IPS-18a (cell line): ENCODE measurements around the gene FXYD3.

ENCODE experiments used
- H3K27ac ChIP-seq: one replicate; pipeline ENCODE4 v1.5.1; 2013; ENCODE audit warnings: low read length
- H3K27me3 ChIP-seq: one replicate; pipeline ENCODE4 v1.6.1; 2013; ENCODE audit warnings: mild to moderate bottlenecking, low read length; ENCODE audit not compliant: control insufficient read depth, insufficient read depth
- H3K36me3 ChIP-seq: one replicate; pipeline ENCODE4 v1.6.1; 2013; ENCODE audit warnings: low read depth, low read length; ENCODE audit not compliant: control insufficient read depth
- H3K4me1 ChIP-seq: one replicate; pipeline ENCODE4 v1.6.1; 2013; ENCODE audit warnings: low read depth, low read length; ENCODE audit not compliant: control insufficient read depth
- H3K4me3 ChIP-seq: one replicate; pipeline ENCODE4 v1.5.1; 2013; ENCODE audit warnings: low read length
- H3K9ac ChIP-seq: one replicate; pipeline ENCODE4 v1.6.1; 2013; ENCODE audit warnings: mild to moderate bottlenecking, low read length, moderate library complexity
- H3K9me3 ChIP-seq: one replicate; pipeline ENCODE4 v1.6.1; 2013; ENCODE audit warnings: low read depth, low read length; ENCODE audit not compliant: control insufficient read depth

FXYD3 gene

GRCh38 chr19:35088131-35088913 lies 27.3 kb upstream of the FXYD3 start:
- Histone ChIP-seq H3K9ac (no peak overlapping the region), H3K9me3 (no peaks in the 10 kb centered on the region), H3K27ac (no peak overlapping the region), H3K27me3 (peaks cover 7% of the 10 kb centered on the region), H3K4me3 (no peak overlapping the region), H3K36me3 (no peaks in the 10 kb centered on the region), H3K4me1 (no peaks in the 10 kb centered on the region)

GRCh38 chr19:35089554-35089953 lies 26.1 kb upstream of the FXYD3 start:
- Histone ChIP-seq H3K4me3 (no peak overlapping the region), H3K36me3 (no peaks in the 10 kb centered on the region), H3K9ac (no peak overlapping the region), H3K27ac (no peak overlapping the region), H3K9me3 (no peaks in the 10 kb centered on the region), H3K27me3 (peaks cover 7% of the 10 kb centered on the region), H3K4me1 (no peaks in the 10 kb centered on the region)

GRCh38 chr19:35090160-35090505 lies 25.5 kb upstream of the FXYD3 start:
- Histone ChIP-seq H3K4me1 (no peaks in the 10 kb centered on the region), H3K4me3 (peak overlapping the region; percentile 31), H3K27ac (no peak overlapping the region)

GRCh38 chr19:35090506-35091214 lies 25.0 kb upstream of the FXYD3 start:
- Histone ChIP-seq H3K36me3 (no peaks in the 10 kb centered on the region), H3K4me3 (peak overlapping the region; percentile 31), H3K9me3 (no peaks in the 10 kb centered on the region), H3K9ac (peak overlapping the region; percentile 8), H3K4me1 (no peaks in the 10 kb centered on the region), H3K27me3 (peaks cover 7% of the 10 kb centered on the region), H3K27ac (no peak overlapping the region)

More at GRCh38 chr19:35090160-35090505, 25.5 kb upstream of the FXYD3 start:
- Histone ChIP-seq H3K9ac (no peak overlapping the region), H3K27me3 (peaks cover 7% of the 10 kb centered on the region), H3K9me3 (no peaks in the 10 kb centered on the region), H3K36me3 (no peaks in the 10 kb centered on the region)

GRCh38 chr19:35093430-35093829 lies 22.2 kb upstream of the FXYD3 start:
- no peak overlapping the region for H3K4me3 ChIP-seq
- H3K27ac ChIP-seq: no peak overlapping the region
- no peaks in the 10 kb centered on the region for H3K36me3 ChIP-seq
- H3K9me3 ChIP-seq: no peaks in the 10 kb centered on the region
- H3K4me1 ChIP-seq: no peaks in the 10 kb centered on the region
- no peak overlapping the region for H3K9ac ChIP-seq
- H3K27me3 ChIP-seq: peaks cover 7% of the 10 kb centered on the region

- no peaks in the 10 kb centered on the region for H3K4me1 ChIP-seq
- H3K36me3 ChIP-seq: no peaks in the 10 kb centered on the region
- H3K9me3 ChIP-seq: no peaks in the 10 kb centered on the region
- no peak overlapping the region for H3K4me3 ChIP-seq
- peaks cover 7% of the 10 kb centered on the region for H3K27me3 ChIP-seq
- no peak overlapping the region for H3K9ac ChIP-seq
- no peak overlapping the region for H3K27ac ChIP-seq
Observed at GRCh38 chr19:35093941-35094647, 21.5 kb upstream of the FXYD3 start.

- Histone ChIP-seq H3K9me3 (no peaks in the 10 kb centered on the region), H3K36me3 (no peaks in the 10 kb centered on the region), H3K27ac (no peak overlapping the region), H3K4me3 (no peak overlapping the region), H3K27me3 (peaks cover 7% of the 10 kb centered on the region), H3K9ac (no peak overlapping the region), H3K4me1 (no peaks in the 10 kb centered on the region)
Observed at GRCh38 chr19:35094656-35095055, 21.0 kb upstream of the FXYD3 start.

GRCh38 chr19:35095667-35096368 lies 19.8 kb upstream of the FXYD3 start:
- no peaks in the 10 kb centered on the region for H3K9me3 ChIP-seq
- H3K36me3 ChIP-seq: no peaks in the 10 kb centered on the region

GRCh38 chr19:35098413-35099049 lies 17.1 kb upstream of the FXYD3 start:
- H3K36me3 ChIP-seq: no peaks in the 10 kb centered on the region
- no peaks in the 10 kb centered on the region for H3K4me1 ChIP-seq
- no peaks in the 10 kb centered on the region for H3K9me3 ChIP-seq
- no peak overlapping the region for H3K4me3 ChIP-seq
- no peak overlapping the region for H3K9ac ChIP-seq
- no peaks in the 10 kb centered on the region for H3K27me3 ChIP-seq
- H3K27ac ChIP-seq: no peak overlapping the region

More at GRCh38 chr19:35095667-35096368, 19.8 kb upstream of the FXYD3 start:
- H3K27me3 ChIP-seq: peaks cover 5% of the 10 kb centered on the region
- H3K4me1 ChIP-seq: no peaks in the 10 kb centered on the region
- no peak overlapping the region for H3K4me3 ChIP-seq
- no peak overlapping the region for H3K27ac ChIP-seq
- H3K9ac ChIP-seq: no peak overlapping the region

GRCh38 chr19:35099155-35099896 lies 16.3 kb upstream of the FXYD3 start:
- Histone ChIP-seq H3K27me3 (no peaks in the 10 kb centered on the region), H3K36me3 (no peaks in the 10 kb centered on the region), H3K4me3 (no peak overlapping the region), H3K9ac (no peak overlapping the region), H3K9me3 (no peaks in the 10 kb centered on the region), H3K27ac (no peak overlapping the region), H3K4me1 (no peaks in the 10 kb centered on the region)
